GM23338 (cell line): Measurements from ENCODE around the gene SENP3.

Experiments used
- CTCF ChIP-seq, 2 experiments: fragments of 200-600 bp in 1 of 2; sonication (generic) in 1 of 2; conservative IDR thresholded peaks; 2 replicates each; pipeline versions ENCODE4 v1.5.1 to v1.6.1; 2016 to 2017; ENCODE audit warnings: antibody characterized with exemption in 2 of 2, low read depth in 2 of 2, mild to moderate bottlenecking in 2 of 2, moderate library complexity in 1 of 2
- ETS1 ChIP-seq: IDR thresholded peaks from 2 replicates; pipeline ENCODE4 v1.6.1; 2016; ENCODE audit warnings: antibody characterized with exemption

DNA sequence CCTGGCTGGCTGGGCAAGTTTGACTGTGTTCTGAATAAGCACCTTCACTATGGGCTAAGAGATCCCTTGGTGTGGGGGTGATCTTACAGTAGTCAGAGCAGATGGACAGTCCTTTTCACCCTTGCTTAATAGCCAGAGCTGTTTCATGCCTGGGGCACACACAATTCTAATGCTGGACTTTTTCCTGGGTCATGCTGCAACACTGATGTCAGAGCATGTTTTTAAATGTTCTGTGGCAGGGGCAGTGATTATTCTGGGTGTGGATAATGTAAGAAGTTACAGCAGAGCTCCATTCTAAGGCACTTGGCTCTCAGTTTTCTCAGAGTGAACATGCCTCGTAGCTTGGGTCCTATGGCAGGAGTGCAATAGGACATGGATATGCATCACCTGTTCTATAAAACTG, 13.8 kb downstream of the SENP3 start:
- TF ChIP-seq CTCF (conservative IDR thresholded peaks at IDR 0.05; ENCODE audit: low read depth in 2 of 2) (no peak), ETS1 (no peak)
